Activated CD8-positive, alpha-beta memory T cell treated with anti-CD3 and anti-CD28 coated beads, Interleukin-2, amount 10 ng/mL, durations not matched to agents 7 days and 5 days (primary cell): ENCODE measurements around the gene FOXR1. TPM values are rescaled to one million over a fixed set of nuclear protein-coding genes. Genes with fewer than 3 reads are reported as not detected.
"Not testable (repeated sequence)": the region's sequence is repeated elsewhere in the genome, so short reads cannot be mapped to it uniquely, and the experiment has no call there.

ENCODE experiments used
- ATAC-seq: fragments of 150-1000 bp; cut with Tn5 transposase; one replicate; pipeline ENCODE4 v1.10.0; 2021; ENCODE audit warnings: moderate library complexity
- CTCF ChIA-PET: fragments of 350-600 bp; sonication (Branson Sonifier 250); formaldehyde crosslinking; loops from one replicate; lab custom pipeline; 2021; ENCODE audit warnings: antibody characterized with exemption; lab: Charles Lee
- DNase-seq: peaks from one replicate; pipeline ENCODE4 v3.0.0-alpha.2; 2020
- H3K27ac Mint-ChIP-seq: one replicate; pipeline ENCODE4 v1.8.0; 2021; ENCODE audit warnings: mild to moderate bottlenecking, mixed read lengths
- H3K27me3 Mint-ChIP-seq: one replicate; pipeline ENCODE4 v1.8.0; 2021; ENCODE audit warnings: mixed read lengths
- H3K36me3 Mint-ChIP-seq: one replicate; pipeline ENCODE4 v1.8.0; 2021; ENCODE audit warnings: mild to moderate bottlenecking, mixed read lengths
- H3K4me1 Mint-ChIP-seq: one replicate; pipeline ENCODE4 v1.8.0; 2021; ENCODE audit warnings: mixed read lengths
- H3K4me3 Mint-ChIP-seq: one replicate; pipeline ENCODE4 v1.8.0; 2021; ENCODE audit warnings: mild to moderate bottlenecking, moderate library complexity, mixed read lengths
- H3K9me3 Mint-ChIP-seq: one replicate; pipeline ENCODE4 v1.8.0; 2022; ENCODE audit warnings: low read depth, mixed read lengths
- total RNA-seq, 2 experiments: library from RNA; stranded (reverse); gene quantifications; one replicate each; pipeline ENCODE4 v1.2.3, GENCODE V29; 2021

FOXR1 gene
- total RNA-seq, 2 experiments from 2014 or later = not detected

GRCh38 chr11:118988280-118988679 is 16.7 kb downstream of the FOXR1 start:
- DNase-seq (no peak), ATAC-seq (no peak)
- Mint-ChIP-seq H3K4me1 (no peaks in the 10 kb centered on the region), H3K27me3 (no peaks in the 10 kb centered on the region), H3K36me3 (peaks cover 3% of the 10 kb centered on the region), H3K27ac (no peak overlapping the region), H3K9me3 (no peaks in the 10 kb centered on the region), H3K4me3 (no peak overlapping the region)
- CTCF ChIA-PET = interaction anchor here (1.6 kb wide), 1 partner anchor 9 kb away, joined by 3 read pairs; the partner anchor contains the start of gene CENATAC

- H3K4me1 Mint-ChIP-seq, DNase-seq, H3K27ac Mint-ChIP-seq, H3K27me3 Mint-ChIP-seq, H3K9me3 Mint-ChIP-seq, H3K4me3 Mint-ChIP-seq, ATAC-seq, CTCF ChIA-PET: not testable (repeated sequence)
- H3K36me3 Mint-ChIP-seq = peaks cover 12% of the 10 kb centered on the region
These were observed 20.0 kb downstream of the FOXR1 start for GRCh38 chr11:118991486-118992038.

- ATAC-seq = peak; percentile 10
- CTCF ChIA-PET = interaction anchor here (0.6 to 4.6 kb wide), 17 partner anchors 8 to 343 kb away, joined by 3 to 33 read pairs (median 4); partner anchors contain the start of genes BCL9L, CBL, DDX6 and DPAGT1
- no peaks in the 10 kb centered on the region for H3K9me3 Mint-ChIP-seq
- H3K27me3 Mint-ChIP-seq = no peaks in the 10 kb centered on the region
- H3K4me3 Mint-ChIP-seq = peak overlapping the region; percentile 97
- H3K4me1 Mint-ChIP-seq = peaks cover 33% of the 10 kb centered on the region
- peak; percentile 58 for DNase-seq
- H3K27ac Mint-ChIP-seq = peak overlapping the region; percentile 97
- H3K36me3 Mint-ChIP-seq = peaks cover 31% of the 10 kb centered on the region
These were observed 25.5 kb downstream of the FOXR1 start for GRCh38 chr11:118996926-118997626.

- Mint-ChIP-seq H3K36me3 (peaks cover 32% of the 10 kb centered on the region), H3K4me1 (peaks cover 33% of the 10 kb centered on the region), H3K9me3 (no peaks in the 10 kb centered on the region), H3K4me3 (peak within 1 kb of the TSS; percentile 97), H3K27me3 (no peaks in the 10 kb centered on the region), H3K27ac (peak within 1 kb of the TSS; percentile 97)
- CTCF ChIA-PET = interaction anchor here (0.6 to 4.6 kb wide), 18 partner anchors 9 to 342 kb away, joined by 3 to 33 read pairs (median 4); partner anchors contain the start of genes BCL9L, CBL, DDX6 and DPAGT1
- peak; percentile 97 for ATAC-seq
- peak; percentile 98 for DNase-seq
These were observed 26.2 kb downstream of the FOXR1 start, which contains the start of gene CENATAC for GRCh38 chr11:118997627-118998387. CENATAC (plus strand) TSS chr11:118998138; CDS start chr11:118998198, 60 bp downstream.

GRCh38 chr11:118998388-118998717 is 26.8 kb downstream of the FOXR1 start:
- no peaks in the 10 kb centered on the region for H3K9me3 Mint-ChIP-seq
- peak overlapping the region; percentile 97 for H3K27ac Mint-ChIP-seq
- peaks cover 33% of the 10 kb centered on the region for H3K4me1 Mint-ChIP-seq
- ATAC-seq (peak; percentile 20), DNase-seq (no peak)
- peak overlapping the region; percentile 97 for H3K4me3 Mint-ChIP-seq
- H3K27me3 Mint-ChIP-seq = no peaks in the 10 kb centered on the region
- peaks cover 36% of the 10 kb centered on the region for H3K36me3 Mint-ChIP-seq
- CTCF ChIA-PET = interaction anchor here (1.1 to 4.6 kb wide), 10 partner anchors 9 to 340 kb away, joined by 3 to 33 read pairs (median 4); partner anchors contain the start of genes DDX6, RPS25, SLC37A4 and TRAPPC4

GRCh38 chr11:118998822-118999221 is 27.3 kb downstream of the FOXR1 start:
- Mint-ChIP-seq H3K4me3 (peak overlapping the region; percentile 97), H3K9me3 (no peaks in the 10 kb centered on the region), H3K36me3 (peaks cover 35% of the 10 kb centered on the region), H3K4me1 (peaks cover 34% of the 10 kb centered on the region), H3K27ac (peak overlapping the region; percentile 97), H3K27me3 (no peaks in the 10 kb centered on the region)
- DNase-seq (no peak), ATAC-seq (no peak)
- CTCF ChIA-PET = interaction anchor here (1.3 to 4.6 kb wide), 4 partner anchors 10 to 309 kb away, joined by 3 to 33 read pairs (median 7); partner anchors contain the start of genes RPS25 and TRAPPC4

- peaks cover 37% of the 10 kb centered on the region for H3K4me1 Mint-ChIP-seq
- H3K27ac Mint-ChIP-seq = peak overlapping the region; percentile 43
- H3K4me3 Mint-ChIP-seq = no peak overlapping the region
- CTCF ChIA-PET = interaction anchor here (1.1 kb wide), 1 partner anchor 323 kb away, joined by 3 read pairs; no protein-coding TSS in a partner anchor
- H3K36me3 Mint-ChIP-seq = peaks cover 37% of the 10 kb centered on the region
- ATAC-seq (no peak), DNase-seq (no peak)
- no peaks in the 10 kb centered on the region for H3K9me3 Mint-ChIP-seq
- no peaks in the 10 kb centered on the region for H3K27me3 Mint-ChIP-seq
These were observed 29.3 kb downstream of the FOXR1 start for GRCh38 chr11:119000906-119001305.

- CTCF ChIA-PET = no interaction called here
- Mint-ChIP-seq H3K36me3 (peaks cover 19% of the 10 kb centered on the region), H3K4me1 (peaks cover 12% of the 10 kb centered on the region), H3K27me3 (no peaks in the 10 kb centered on the region), H3K27ac (peak overlapping the region; percentile 12), H3K4me3 (no peak overlapping the region), H3K9me3 (no peaks in the 10 kb centered on the region)
- no peak for ATAC-seq
- DNase-seq = no peak
These were observed 35.1 kb downstream of the FOXR1 start for GRCh38 chr11:119006656-119007055.

- CTCF ChIA-PET = no interaction called here
- H3K27me3 Mint-ChIP-seq = no peaks in the 10 kb centered on the region
- H3K4me1 Mint-ChIP-seq = peaks cover 33% of the 10 kb centered on the region
- no peak for DNase-seq
- peaks cover 47% of the 10 kb centered on the region for H3K36me3 Mint-ChIP-seq
- ATAC-seq = no peak
- H3K4me3 Mint-ChIP-seq = no peak overlapping the region
- peak overlapping the region; percentile 40 for H3K27ac Mint-ChIP-seq
- no peaks in the 10 kb centered on the region for H3K9me3 Mint-ChIP-seq
These were observed 40.0 kb downstream of the FOXR1 start for GRCh38 chr11:119011476-119012053.

GRCh38 chr11:119012629-119013170 is 41.1 kb downstream of the FOXR1 start:
- peaks cover 50% of the 10 kb centered on the region for H3K36me3 Mint-ChIP-seq
- H3K9me3 Mint-ChIP-seq = no peaks in the 10 kb centered on the region
- no peaks in the 10 kb centered on the region for H3K27me3 Mint-ChIP-seq
- DNase-seq (no peak), ATAC-seq (no peak)
- H3K27ac Mint-ChIP-seq = peak overlapping the region; percentile 53
- no peak overlapping the region for H3K4me3 Mint-ChIP-seq
- CTCF ChIA-PET = no interaction called here
- H3K4me1 Mint-ChIP-seq = peaks cover 38% of the 10 kb centered on the region

- ATAC-seq = no peak
- Mint-ChIP-seq H3K36me3 (peaks cover 52% of the 10 kb centered on the region), H3K4me1 (peaks cover 40% of the 10 kb centered on the region), H3K4me3 (no peak overlapping the region), H3K27ac (peak overlapping the region; percentile 56), H3K9me3 (no peaks in the 10 kb centered on the region), H3K27me3 (no peaks in the 10 kb centered on the region)
- no peak for DNase-seq
- CTCF ChIA-PET = no interaction called here
These were observed 42.8 kb downstream of the FOXR1 start for GRCh38 chr11:119014209-119014924.

- H3K9me3 Mint-ChIP-seq = no peaks in the 10 kb centered on the region
- H3K27ac Mint-ChIP-seq = no peak overlapping the region
- no peak overlapping the region for H3K4me3 Mint-ChIP-seq
- H3K36me3 Mint-ChIP-seq = peaks cover 55% of the 10 kb centered on the region
- peaks cover 45% of the 10 kb centered on the region for H3K4me1 Mint-ChIP-seq
- CTCF ChIA-PET = interaction anchor here (1.6 to 5.1 kb wide), 2 partner anchors 12 to 17 kb away, joined by 5 to 33 read pairs; partner anchors contain the start of gene CENATAC
- H3K27me3 Mint-ChIP-seq = no peaks in the 10 kb centered on the region
- ATAC-seq = no peak
- no peak for DNase-seq
These were observed 43.6 kb downstream of the FOXR1 start for GRCh38 chr11:119015054-119015611.
